Activated T-cell treated with anti-CD3 and anti-CD28 coated beads, Interleukin-2, amount 50 U/mL, for 72 hours (primary cell): ENCODE data around the gene APIP. TPM values are rescaled to one million over a fixed set of nuclear protein-coding genes. Genes with fewer than 3 reads are reported as not detected.

ENCODE experiments used
- ATAC-seq, 2 donors: fragments of 150-1000 bp; cut with Tn5 transposase; replicated peaks in 1 of 2; 2 replicates each; pipeline ENCODE4 v1.10.0; 2021; ENCODE audit warnings: moderate library complexity in 2 of 2, mild to moderate bottlenecking in 1 of 2
- DNase-seq, 2 donors: peaks; one replicate each; pipeline ENCODE4 v3.0.0; 2021 to 2022; ENCODE audit warnings: mixed read lengths in 1 of 2
- H3K27ac Mint-ChIP-seq: one replicate; pipeline ENCODE4 v1.8.0; 2022; ENCODE audit warnings: mild to moderate bottlenecking, moderate library complexity, mixed read lengths
- H3K27me3 Mint-ChIP-seq: one replicate; pipeline ENCODE4 v1.8.0; 2022; ENCODE audit warnings: low read depth, mixed read lengths
- H3K36me3 Mint-ChIP-seq, 2 donors: one replicate each; pipeline ENCODE4 v1.8.0; 2022; ENCODE audit warnings: mixed read lengths in 2 of 2, mild to moderate bottlenecking in 1 of 2; ENCODE audit not compliant: insufficient read depth in 2 of 2
- H3K4me1 Mint-ChIP-seq: one replicate; pipeline ENCODE4 v1.8.0; 2022; ENCODE audit warnings: low read depth, mixed read lengths
- H3K4me3 Mint-ChIP-seq, 2 donors: one replicate each; pipeline ENCODE4 v1.8.0; 2022; ENCODE audit warnings: mild to moderate bottlenecking in 2 of 2, mixed read lengths in 2 of 2, moderate library complexity in 2 of 2
- H3K9me3 Mint-ChIP-seq, 2 donors: one replicate each; pipeline ENCODE4 v1.8.0; 2022; ENCODE audit warnings: mixed read lengths in 2 of 2
- total RNA-seq, 2 donors: library from RNA; stranded (reverse); gene quantifications; one replicate each; pipeline ENCODE4 v1.2.3, GENCODE V29; 2022

APIP gene
- total RNA-seq, 2 donors from 2014 or later, result 30.9 to 33.1 TPM

DNA sequence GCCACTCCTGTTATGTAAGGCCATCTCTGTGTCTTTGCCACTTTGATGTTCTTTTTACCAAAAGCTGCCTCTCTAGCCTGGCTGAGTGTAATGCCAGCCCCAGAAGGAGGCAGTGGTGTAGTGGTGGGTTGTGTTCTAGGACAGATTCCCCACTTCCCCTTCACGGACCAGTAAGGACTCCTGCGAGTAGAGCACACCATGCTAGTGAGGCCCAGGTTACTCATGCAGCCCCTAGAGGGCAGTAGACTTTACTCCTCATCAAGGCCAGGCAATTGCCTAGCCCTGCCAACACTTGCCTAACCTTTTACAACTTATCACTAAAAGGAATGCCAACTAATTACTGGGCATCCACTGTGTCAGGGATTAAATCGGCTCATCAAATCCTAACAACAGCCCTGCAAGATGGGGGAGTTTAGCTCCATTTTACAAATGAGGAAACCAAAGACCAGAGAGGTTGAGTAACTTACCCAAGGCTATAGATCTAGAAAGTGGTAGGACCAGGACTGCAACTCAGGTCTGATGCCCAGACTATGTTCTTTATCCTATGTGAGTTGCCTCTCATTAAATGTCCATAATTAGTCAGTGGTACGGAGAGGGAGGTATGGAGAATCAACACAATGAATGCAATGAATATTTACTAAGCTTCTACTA is 75.3 kb downstream of the APIP start:
- Mint-ChIP-seq H3K9me3 (no peaks in the 10 kb centered on the region), H3K4me3 (no peak overlapping the region), H3K27ac (no peak overlapping the region), H3K36me3 (no peaks in the 10 kb centered on the region), H3K4me1 (no peaks in the 10 kb centered on the region), H3K27me3 (peaks cover 26% of the 10 kb centered on the region)
- ATAC-seq (peak; percentile 51 to 53), DNase-seq (peak; percentile 14 to 16)

DNA sequence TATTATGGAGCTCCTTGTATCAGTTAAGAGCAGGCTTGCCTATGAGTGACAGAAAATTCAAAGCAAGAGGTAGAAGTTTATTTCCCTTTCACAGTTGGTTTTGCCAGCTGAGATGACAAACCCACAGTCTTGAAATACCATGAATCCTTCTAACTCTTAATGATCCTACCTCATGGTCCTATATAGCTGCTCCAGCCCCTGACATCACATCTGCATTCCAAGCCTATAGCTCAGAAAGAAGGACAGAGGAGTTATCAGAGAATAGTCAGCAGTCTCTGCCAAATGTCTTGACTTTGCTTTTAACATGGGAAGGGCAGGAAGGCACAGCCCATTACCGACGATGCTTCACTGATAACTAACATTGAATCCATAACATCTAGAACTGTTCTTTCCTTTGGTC is 76.2 kb downstream of the APIP start:
- no peak overlapping the region for H3K4me3 Mint-ChIP-seq
- H3K9me3 Mint-ChIP-seq, result no peaks in the 10 kb centered on the region
- peaks cover 33% of the 10 kb centered on the region for H3K27me3 Mint-ChIP-seq
- DNase-seq (no peak), ATAC-seq (no peak)
- no peak overlapping the region for H3K27ac Mint-ChIP-seq
- no peaks in the 10 kb centered on the region for H3K36me3 Mint-ChIP-seq
- H3K4me1 Mint-ChIP-seq, result no peaks in the 10 kb centered on the region

DNA sequence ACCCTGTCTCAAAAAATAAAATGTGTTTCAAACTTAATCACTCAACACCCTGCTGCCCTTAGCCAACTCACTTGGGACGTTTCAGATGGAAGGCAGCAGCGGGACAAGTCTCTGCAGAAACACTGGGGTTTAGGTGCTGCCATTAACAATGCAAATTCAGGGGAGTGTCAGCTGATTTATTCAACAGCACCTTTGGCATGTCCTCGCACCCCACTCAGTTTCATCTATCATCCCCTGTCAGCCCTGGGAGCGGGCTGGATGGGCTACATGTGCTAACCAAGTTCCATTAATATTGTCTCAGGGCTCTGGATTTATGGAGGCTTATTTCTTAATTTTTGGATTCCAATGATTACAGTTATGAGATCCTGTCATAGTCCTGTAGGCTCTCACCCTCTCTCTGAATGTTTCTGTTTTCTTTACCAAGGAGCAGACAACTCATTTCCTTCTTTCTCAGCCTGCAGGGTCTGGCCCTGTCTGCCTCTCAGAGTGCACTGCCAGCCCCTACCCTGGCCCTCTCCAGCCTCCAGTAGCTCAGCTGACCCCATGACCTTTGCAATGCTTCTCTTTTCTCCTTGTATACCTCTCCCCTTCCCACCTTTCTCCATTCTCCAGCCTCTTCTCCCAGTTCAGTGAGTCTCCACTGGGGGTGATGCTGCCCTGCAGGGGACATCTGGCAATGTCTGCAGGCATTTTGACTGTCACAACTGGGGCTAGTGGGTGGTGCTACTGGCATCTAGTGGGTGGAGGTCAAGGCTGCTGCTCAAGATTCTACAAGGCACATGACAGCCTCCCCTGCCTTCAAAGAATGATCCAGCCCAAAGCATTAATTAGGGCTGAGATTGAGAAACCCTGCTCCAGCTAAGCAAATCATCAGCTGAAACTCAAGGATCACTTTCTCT is 79.0 kb downstream of the APIP start:
- no peak overlapping the region for H3K4me3 Mint-ChIP-seq
- H3K36me3 Mint-ChIP-seq, result no peaks in the 10 kb centered on the region
- no peaks in the 10 kb centered on the region for H3K9me3 Mint-ChIP-seq
- no peak overlapping the region for H3K27ac Mint-ChIP-seq
- ATAC-seq (no peak), DNase-seq (no peak)
- peaks cover 35% of the 10 kb centered on the region for H3K27me3 Mint-ChIP-seq
- H3K4me1 Mint-ChIP-seq, result no peaks in the 10 kb centered on the region

DNA sequence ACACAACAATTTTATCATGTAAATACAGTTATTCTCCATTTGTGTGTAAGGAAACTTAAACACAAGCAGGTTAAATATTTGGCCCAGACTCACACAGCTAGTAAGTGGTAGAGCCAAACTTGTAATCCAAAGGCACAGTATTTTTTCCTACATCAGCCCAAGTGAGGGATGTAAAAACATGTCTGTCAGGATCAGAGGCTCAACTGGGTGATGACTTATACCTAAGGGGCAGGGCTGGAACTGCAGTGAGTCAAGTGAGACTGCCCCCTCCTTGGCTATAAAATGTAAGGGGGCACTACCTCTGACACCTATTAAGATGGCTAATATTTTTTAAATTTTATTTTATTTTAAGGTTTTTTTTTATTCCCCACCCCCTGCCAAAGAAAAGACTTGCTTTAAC is 82.6 kb downstream of the APIP start:
- no peaks in the 10 kb centered on the region for H3K36me3 Mint-ChIP-seq
- no peak overlapping the region for H3K27ac Mint-ChIP-seq
- no peak for ATAC-seq
- DNase-seq, result no peak
- H3K9me3 Mint-ChIP-seq, result no peaks in the 10 kb centered on the region
- no peak overlapping the region for H3K4me3 Mint-ChIP-seq
- H3K4me1 Mint-ChIP-seq, result no peaks in the 10 kb centered on the region
- peaks cover 32% of the 10 kb centered on the region for H3K27me3 Mint-ChIP-seq

Other genes starting within 250 kb of the APIP start
- gene PDHX, start 239 bp upstream of the APIP start, total RNA-seq, result 10 to 100 TPM; 28.7 to 31.9 TPM
- 100 to 1,000 TPM; 385 to 504 TPM for gene CD44, start 222.8 kb upstream of the APIP start, total RNA-seq